H1 (cell line): Measurements from ENCODE around the gene TLK1. TPM values are rescaled to one million over a fixed set of nuclear protein-coding genes. Genes with fewer than 3 reads are reported as not detected.

ENCODE experiments used
- CTCF ChIA-PET: fragments of 300-600 bp; sonication (Branson Sonifier 250); formaldehyde crosslinking; loops from one replicate; lab custom pipeline; 2021; ENCODE audit not compliant: partially characterized antibody; lab: Charles Lee
- POLR2A ChIA-PET: fragments of 300-600 bp; sonication (Branson Sonifier 250); formaldehyde crosslinking; loops from one replicate; lab custom pipeline; 2021; ENCODE audit warnings: inconsistent platforms; ENCODE audit not compliant: partially characterized antibody; lab: Charles Lee
- DNase-seq, 2 experiments: peaks; one replicate each; pipeline versions ENCODE4 v3.0.0 to v3.0.0-alpha.2; 2010 to 2022; ENCODE audit warnings: low spot score in 2 of 2, low read depth in 1 of 2, mixed read lengths in 1 of 2
- FAIRE-seq: peaks from 2 replicates; lab custom pipeline; 2011; peaks lifted over from hg19 to GRCh38; lab: Jason Lieb, UNC
- H2AFZ ChIP-seq: 2 replicates; pipeline ENCODE4 v1.8.1; 2012; ENCODE audit warnings: low read length, inconsistent platforms
- H2AK5ac ChIP-seq: 2 replicates; pipeline ENCODE4 v1.6.1; 2013; ENCODE audit warnings: low read depth, low read length
- H2BK120ac ChIP-seq: replicated peaks from 2 replicates; pipeline ENCODE3; 2013; ENCODE audit warnings: low read depth, low read length, inconsistent platforms
- H2BK12ac ChIP-seq: 2 replicates; pipeline ENCODE4 v1.6.1; 2013; ENCODE audit warnings: low read depth, low read length
- H2BK15ac ChIP-seq: 2 replicates; pipeline ENCODE4 v1.6.1; 2013; ENCODE audit warnings: low read length
- H2BK20ac ChIP-seq: 2 replicates; pipeline ENCODE4 v1.6.1; 2013; ENCODE audit warnings: low read length
- H2BK5ac ChIP-seq: 2 replicates; pipeline ENCODE4 v1.6.1; 2013; ENCODE audit warnings: low read depth, low read length
- H3K14ac ChIP-seq: 2 replicates; pipeline ENCODE4 v1.6.1; 2013; ENCODE audit warnings: inconsistent platforms; ENCODE audit not compliant: insufficient read length
- H3K18ac ChIP-seq: 2 replicates; pipeline ENCODE4 v1.6.1; 2013; ENCODE audit warnings: low read length; ENCODE audit errors: extremely low read depth
- H3K23ac ChIP-seq: 2 replicates; pipeline ENCODE4 v1.6.1; 2013; ENCODE audit warnings: inconsistent platforms; ENCODE audit not compliant: insufficient read length
- H3K23me2 ChIP-seq: 2 replicates; pipeline ENCODE4 v1.6.1; 2013; ENCODE audit warnings: low read depth, low read length
- H3K27ac ChIP-seq: 2 replicates; pipeline ENCODE4 v1.6.1; 2011; ENCODE audit warnings: low read depth, low read length, inconsistent platforms
- H3K27me3 ChIP-seq, 4 experiments: replicated peaks in 1 of 4; 1 replicate in 1 of 4; 2 replicates in 3 of 4; pipeline versions ENCODE4 v1.6.1 to v1.8.1; 2011 to 2013; ENCODE audit warnings: low read length in 3 of 4, mild to moderate bottlenecking in 3 of 4, inconsistent platforms in 2 of 4, mixed read lengths in 2 of 4, moderate library complexity in 1 of 4; ENCODE audit not compliant: control insufficient read depth in 3 of 4, insufficient read depth in 3 of 4; ENCODE audit errors: extremely low read depth in 1 of 4
- H3K36me3 ChIP-seq, 4 experiments: 2 replicates each; pipeline versions ENCODE4 v1.6.1 to v1.8.1; 2011 to 2013; ENCODE audit warnings: mild to moderate bottlenecking in 4 of 4, low read length in 3 of 4, moderate library complexity in 2 of 4, control low read depth in 1 of 4, inconsistent platforms in 1 of 4; ENCODE audit not compliant: insufficient read depth in 4 of 4, control insufficient read depth in 2 of 4
- H3K4ac ChIP-seq: replicated peaks from 2 replicates; pipeline ENCODE3; 2013; ENCODE audit warnings: low read length, low read depth, mixed read lengths, inconsistent platforms; ENCODE audit not compliant: insufficient read length
- H3K4me1 ChIP-seq, 4 experiments: replicated peaks in 1 of 4; 1 replicate in 1 of 4; 2 replicates in 3 of 4; pipeline versions ENCODE4 v1.6.1 to v1.8.1; 2011 to 2013; ENCODE audit warnings: low read length in 3 of 4, inconsistent platforms in 2 of 4, mixed read lengths in 1 of 4; ENCODE audit not compliant: insufficient read depth in 4 of 4, control insufficient read depth in 3 of 4
- H3K4me2 ChIP-seq, 2 experiments: 2 replicates each; pipeline versions ENCODE4 v1.6.1 to v1.8.1; 2011 to 2013; ENCODE audit warnings: low read depth in 2 of 2, low read length in 2 of 2, control low read depth in 1 of 2, inconsistent platforms in 1 of 2, mild to moderate bottlenecking in 1 of 2; ENCODE audit not compliant: insufficient read depth in 1 of 2
- H3K4me3 ChIP-seq, 4 experiments: fragments of 200-600, 300-600 bp in 1 of 4; sonication (generic), shearing (Covaris generic), sonication (Bioruptor Twin) in 1 of 4; 2 replicates each; pipeline versions ENCODE4 v1.5.1 to v1.8.1; 2011 to 2016; ENCODE audit warnings: low read length in 4 of 4, low read depth in 3 of 4, control low read depth in 2 of 4, inconsistent platforms in 2 of 4, mild to moderate bottlenecking in 2 of 4, mixed read lengths in 1 of 4, moderate library complexity in 1 of 4; ENCODE audit not compliant: insufficient read depth in 2 of 4; ENCODE audit errors: extremely low read depth in 1 of 4
- H3K56ac ChIP-seq: replicated peaks from 2 replicates; pipeline ENCODE3; 2013; ENCODE audit warnings: low read depth, mild to moderate bottlenecking, mixed read lengths, low read length, inconsistent platforms; ENCODE audit not compliant: insufficient read length
- H3K79me1 ChIP-seq: 2 replicates; pipeline ENCODE4 v1.6.1; 2013; ENCODE audit warnings: low read depth, low read length, control low read depth
- H3K79me2 ChIP-seq, 2 experiments: 2 replicates each; pipeline versions ENCODE4 v1.6.1 to v1.8.1; 2012 to 2013; ENCODE audit warnings: low read length in 2 of 2, mild to moderate bottlenecking in 2 of 2, inconsistent platforms in 1 of 2; ENCODE audit not compliant: insufficient read depth in 2 of 2, control insufficient read depth in 1 of 2
- H3K9ac ChIP-seq, 4 experiments: replicated peaks in 1 of 4; 1 replicate in 1 of 4; 2 replicates in 3 of 4; pipeline versions ENCODE4 v1.6.1 to v1.8.1; 2011 to 2013; ENCODE audit warnings: low read depth in 3 of 4, low read length in 3 of 4, control low read depth in 2 of 4, mild to moderate bottlenecking in 2 of 4, moderate library complexity in 2 of 4, inconsistent platforms in 1 of 4; ENCODE audit errors: extremely low read depth in 1 of 4
- H3K9me3 ChIP-seq, 2 experiments: 2 replicates each; pipeline versions ENCODE4 v1.6.1 to v1.8.1; 2012 to 2013; ENCODE audit warnings: mild to moderate bottlenecking in 2 of 2, moderate library complexity in 2 of 2, control low read depth in 1 of 2, inconsistent platforms in 1 of 2, low read depth in 1 of 2, low read length in 1 of 2, mixed read lengths in 1 of 2; ENCODE audit not compliant: insufficient read depth in 2 of 2
- H4K20me1 ChIP-seq, 2 experiments: replicated peaks in 1 of 2; 2 replicates each; pipeline versions ENCODE3 to v1.8.1; 2011 to 2013; ENCODE audit warnings: inconsistent platforms in 2 of 2, low read length in 2 of 2, mild to moderate bottlenecking in 1 of 2; ENCODE audit not compliant: insufficient read depth in 2 of 2, control insufficient read depth in 1 of 2
- H4K5ac ChIP-seq: 2 replicates; pipeline ENCODE4 v1.6.1; 2013; ENCODE audit warnings: low read length, low read depth, mixed read lengths, inconsistent platforms; ENCODE audit not compliant: insufficient read length
- H4K8ac ChIP-seq: 2 replicates; pipeline ENCODE4 v1.8.0; 2013; ENCODE audit warnings: mild to moderate bottlenecking, moderate library complexity, low read length, inconsistent platforms; ENCODE audit not compliant: insufficient read depth; ENCODE audit errors: extremely low read depth
- H4K91ac ChIP-seq: replicated peaks from 2 replicates; pipeline ENCODE3; 2013; ENCODE audit warnings: low read length, mixed read lengths, inconsistent platforms; ENCODE audit not compliant: insufficient read length
- BACH1 ChIP-seq: IDR thresholded peaks from 2 replicates; pipeline ENCODE4 v1.6.1; 2012; ENCODE audit warnings: low read length, improper control_type of control experiment
- KDM1A ChIP-seq: fragments of 200-600, 300-600 bp; sonication (generic); IDR thresholded peaks from 2 replicates; pipeline ENCODE4 v1.7.1; 2016; ENCODE audit warnings: mild to moderate bottlenecking, low read length, borderline replicate concordance
- WGBS, 2 experiments: shearing (Covaris generic) in 1 of 2; methylation state at CpG; one replicate each; pipeline versions ENCODE4 v1.1.6 to v1.1.7; 2013 to 2015; ENCODE audit warnings: low lambda C conversion rate in 2 of 2, mixed read lengths in 2 of 2, inconsistent platforms in 1 of 2, low coverage in 1 of 2, missing lambda C conversion rate in 1 of 2; ENCODE audit not compliant: insufficient replicate concordance in 2 of 2, insufficient coverage in 1 of 2, insufficient read length in 1 of 2; ENCODE audit errors: extremely low coverage in 1 of 2, missing lambda C conversion rate in 1 of 2; 5-methylcytosine and 5-hydroxymethylcytosine counted together
- polyA plus RNA-seq, 7 experiments: library from polyadenylated mRNA; depleted of rRNA in 3 of 7; stranded (reverse) in 5 of 7; unstranded in 2 of 7; fragments of >200 nt in 5 of 7; fragments of 200-250 nt in 2 of 7; gene quantifications; 1 replicate in 5 of 7; 2 replicates in 1 of 7; 4 replicates in 1 of 7; pipeline versions ENCODE4 v1.2.1 to v1.2.3, GENCODE V29; 2011 to 2013; ENCODE audit warnings: missing spikeins in 2 of 7, mixed read lengths in 2 of 7
- total RNA-seq: library from RNA; stranded (reverse); fragmentation: NEBNext Ultra II Directional; extraction: Animal tissue kit (Norgen Biotek cat#: 25700); gene quantifications from 2 replicates; pipeline ENCODE4 v1.2.1, GENCODE V29; 2021

TLK1 gene
- total and polyA plus RNA-seq, 2 of the 8 experiments (the other 6 are each of a cell fraction or from before 2014, with no cell fraction given): 11.2 to 102 TPM

DNA sequence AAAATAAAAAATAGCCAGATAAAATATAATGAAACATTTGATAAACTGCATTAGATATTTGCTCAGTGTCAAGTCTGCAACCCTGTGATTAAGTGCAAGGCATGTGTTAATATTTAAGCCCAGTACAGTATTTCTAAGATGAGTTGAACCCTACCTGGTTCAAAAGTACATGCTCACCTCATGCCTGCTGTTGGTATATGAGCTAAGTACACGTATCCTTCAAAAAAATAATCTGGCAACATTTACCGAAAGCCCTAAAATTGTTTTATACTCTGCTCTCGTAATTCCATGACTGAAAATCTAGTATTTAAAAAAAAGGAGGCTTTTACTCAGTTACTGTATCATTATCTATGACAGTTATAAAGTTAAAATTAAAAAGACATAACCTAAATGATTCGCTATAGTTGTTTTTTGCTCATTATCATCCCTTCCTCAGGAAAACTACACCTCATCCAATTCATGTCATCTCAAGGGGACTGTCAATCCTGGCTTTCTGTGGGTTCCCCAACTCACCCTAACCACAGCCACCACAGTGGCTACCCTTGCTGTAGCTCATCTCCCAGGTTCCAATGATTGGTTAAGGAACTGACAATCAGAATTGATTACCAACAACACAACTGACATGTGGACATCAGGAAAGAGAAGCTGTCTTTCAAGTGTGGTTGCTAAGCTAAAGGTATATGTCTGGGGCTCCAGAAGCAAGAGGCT lies 10.6 kb downstream of the TLK1 start:
- POLR2A ChIA-PET: interaction anchor here (0.6 to 2.8 kb wide), 6 partner anchors 9 to 282 kb away, joined by 3 to 19 read pairs (median 3); no protein-coding TSS in a partner anchor
- no peak overlapping the region for H2BK20ac ChIP-seq
- H2AFZ ChIP-seq: no peak overlapping the region
- H2BK12ac ChIP-seq: no peak overlapping the region
- H3K36me3 ChIP-seq: no peaks in the 10 kb centered on the region
- no peak for DNase-seq
- no peaks in the 10 kb centered on the region; the same call in 1 of the 2 replicates for H3K79me1 ChIP-seq
- H3K9me3 ChIP-seq: no peaks in the 10 kb centered on the region
- no peak overlapping the region for H2BK120ac ChIP-seq
- H3K9ac ChIP-seq: no peak overlapping the region
- no peak overlapping the region for H3K56ac ChIP-seq
- H3K23ac ChIP-seq: no peak overlapping the region
- no peak overlapping the region for H4K5ac ChIP-seq
- H3K23me2 ChIP-seq: no peaks in the 10 kb centered on the region
- H3K27ac ChIP-seq: no peak overlapping the region
- WGBS, 2 experiments: 94% methylated on average over 4 of the region's 4 CpGs; no CpG with 5 or more reads in 1 of the 2 experiments
- TF ChIP-seq KDM1A (no peak), BACH1 (no peak)
- no peak overlapping the region for H4K91ac ChIP-seq
- peaks cover 36 to 98% of the 10 kb centered on the region in 2 experiments for H3K79me2 ChIP-seq
- H2BK15ac ChIP-seq: no peak overlapping the region
- no peak overlapping the region for H3K4ac ChIP-seq
- H4K8ac ChIP-seq: no peak overlapping the region
- no peak overlapping the region for H3K4me2 ChIP-seq
- H2BK5ac ChIP-seq: no peak overlapping the region
- H3K18ac ChIP-seq: no peak overlapping the region
- CTCF ChIA-PET: interaction anchor here (1.1 kb wide), 2 partner anchors 57 to 177 kb away, joined by 3 read pairs; no protein-coding TSS in a partner anchor
- FAIRE-seq: no peak
- H3K4me3 ChIP-seq: no peak overlapping the region
- peaks cover 10 to 11% of the 10 kb centered on the region in 2 experiments for H4K20me1 ChIP-seq
- no peaks in the 10 kb centered on the region for H3K27me3 ChIP-seq
- no peak overlapping the region for H2AK5ac ChIP-seq
- peaks cover 0 to 6% (median 2%) of the 10 kb centered on the region in 4 experiments; a peak in 3 of 7 replicates for H3K4me1 ChIP-seq
- H3K14ac ChIP-seq: no peak overlapping the region
